Sigmoid colon (tissue), 7 donors: ENCODE results near the gene ANKZF1. TPM values are rescaled to one million over a fixed set of nuclear protein-coding genes. Genes with fewer than 3 reads are reported as not detected.

ENCODE experiments used
- DNase-seq: peaks from one replicate; pipeline ENCODE4 v3.0.0-alpha.2; 2019
- H3K27ac ChIP-seq, 4 donors: fragments of 200-600 bp; sonication (generic); one replicate each; pipeline ENCODE4 v1.5.1; 2016 to 2019; ENCODE audit warnings: mild to moderate bottlenecking in 1 of 4
- H3K27me3 ChIP-seq, 3 donors: fragments of 200-600 bp; sonication (generic); one replicate each; pipeline ENCODE4 v1.5.1; 2019; ENCODE audit warnings: mild to moderate bottlenecking in 1 of 3
- H3K36me3 ChIP-seq, 4 donors: fragments of 200-600 bp; sonication (generic); one replicate each; pipeline ENCODE4 v1.5.1; 2016 to 2019
- H3K4me1 ChIP-seq, 4 donors: fragments of 200-600 bp; sonication (generic); one replicate each; pipeline ENCODE4 v1.5.1; 2017 to 2019
- H3K4me3 ChIP-seq, 4 donors: fragments of 200-600 bp; sonication (generic); one replicate each; pipeline ENCODE4 v1.5.1; 2017 to 2019; ENCODE audit warnings: mild to moderate bottlenecking in 2 of 4, moderate library complexity in 1 of 4
- H3K9me3 ChIP-seq, 4 donors: fragments of 200-600 bp in 3 of 4; sonication (generic) in 3 of 4; one replicate each; pipeline versions ENCODE4 v1.5.1 to v1.6.1; 2013 to 2019
- CTCF ChIP-seq, 4 experiments: fragments of 450-650 bp in 3 of 4; fragments of 200-600 bp in 1 of 4; IDR thresholded peaks; one replicate each; pipeline ENCODE4 v1.5.1; 2016 to 2019; ENCODE audit warnings: antibody characterized with exemption in 4 of 4, mild to moderate bottlenecking in 3 of 4, moderate library complexity in 2 of 4
- EP300 ChIP-seq, 4 donors: sonication (generic); formaldehyde crosslinking; IDR thresholded peaks; one replicate each; pipeline ENCODE4 v1.6.1; 2017; ENCODE audit warnings: antibody characterized with exemption in 4 of 4
- POLR2A ChIP-seq, 2 donors: fragments of 450-650 bp; IDR thresholded peaks; one replicate each; pipeline ENCODE4 v1.6.1; 2016; ENCODE audit warnings: antibody characterized with exemption in 2 of 2, mild to moderate bottlenecking in 2 of 2, moderate library complexity in 2 of 2
- POLR2AphosphoS5 ChIP-seq, 4 donors: sonication (generic); formaldehyde crosslinking; IDR thresholded peaks; one replicate each; pipeline ENCODE4 v1.6.1; 2017; ENCODE audit warnings: antibody characterized with exemption in 4 of 4
- WGBS, 2 donors: extraction: QIAGEN DNeasy Blood & Tissue Kit; methylation state at CpG; one replicate each; pipeline ENCODE4 v1.1.7; 2013; 5-methylcytosine and 5-hydroxymethylcytosine counted together
- intact Hi-C: fragments of 100-400 bp; cut with DNase I; formaldehyde crosslinking; loops from one replicate; pipeline ENCODE4 v1.15.1; 2023
- polyA plus RNA-seq, 3 donors: library from polyadenylated mRNA; stranded (reverse); fragments of 200-250 nt; gene quantifications; one replicate each; pipeline ENCODE4 v1.2.3, GENCODE V29; 2013
- total RNA-seq, 4 donors: library from RNA; depleted of rRNA; stranded (reverse); fragments of >200 nt; gene quantifications; one replicate each; pipeline ENCODE4 v1.1.0, GENCODE V29; 2016
- donor health status: healthy with polysubstance abuse.
- donor health status: Bipolar disorder and iron deficiency.
- donor health status: healthy.

Gene ANKZF1
- total and polyA plus RNA-seq, 7 donors = 9.0 to 52.6 (median 36.9) TPM

- no peak for DNase-seq
- Histone ChIP-seq H3K27me3 (no peaks in the 10 kb centered on the region), H3K36me3 (peaks cover 0 to 32% (median 8%) of the 10 kb centered on the region in 4 donors), H3K4me1 (peaks cover 0 to 51% (median 49%) of the 10 kb centered on the region in 4 donors), H3K4me3 (peak overlapping the region; percentile 62 to 89 (median 74)), H3K27ac (peak overlapping the region; percentile 87 to 97 (median 92)), H3K9me3 (no peaks in the 10 kb centered on the region)
- no peak for TF ChIP-seq CTCF (IDR thresholded peaks at IDR 0.05)
- TF ChIP-seq EP300 (IDR thresholded peaks at IDR 0.05) = no peak
- TF ChIP-seq POLR2A (IDR thresholded peaks at IDR 0.05) = no peak
- TF ChIP-seq POLR2AphosphoS5 (IDR thresholded peaks at IDR 0.05) = no peak
- WGBS, 2 donors = 5 to 14% methylated on average over 10 of the region's 10 CpGs
- intact Hi-C loops = loop anchor here (2.0 kb wide), 1 partner anchor 15 kb away; no protein-coding TSS in a partner anchor
These were observed 16.3 kb downstream of the ANKZF1 start for GRCh38 chr2:219245899-219246230.

GRCh38 chr2:219246559-219246958 lies 17.0 kb downstream of the ANKZF1 start:
- Histone ChIP-seq H3K27me3 (no peaks in the 10 kb centered on the region), H3K4me3 (no peak overlapping the region), H3K4me1 (peaks cover 0 to 53% (median 53%) of the 10 kb centered on the region in 4 donors), H3K27ac (peak overlapping the region; percentile 87 to 97 (median 92)), H3K9me3 (no peaks in the 10 kb centered on the region), H3K36me3 (peaks cover 0 to 39% (median 8%) of the 10 kb centered on the region in 4 donors)
- TF ChIP-seq EP300 (IDR thresholded peaks at IDR 0.05) (no peak), POLR2A (IDR thresholded peaks at IDR 0.05) (no peak), CTCF (IDR thresholded peaks at IDR 0.05) (no peak), POLR2AphosphoS5 (IDR thresholded peaks at IDR 0.05) (no peak)
- WGBS, 2 donors = 94% methylated on average over 10 of the region's 10 CpGs
- no peak for DNase-seq
- intact Hi-C loops = no loop called here

- TF ChIP-seq POLR2AphosphoS5 (IDR thresholded peaks at IDR 0.05) (no peak), POLR2A (IDR thresholded peaks at IDR 0.05) (no peak), CTCF (IDR thresholded peaks at IDR 0.05) (no peak), EP300 (IDR thresholded peaks at IDR 0.05) (no peak)
- WGBS, 2 donors = 72 to 86% methylated on average over 17 of the region's 17 CpGs
- intact Hi-C loops = no loop called here
- Histone ChIP-seq H3K27ac (peak overlapping the region; percentile 79 to 87 (median 82)), H3K9me3 (no peaks in the 10 kb centered on the region), H3K27me3 (no peaks in the 10 kb centered on the region), H3K4me3 (no peak overlapping the region), H3K36me3 (peaks cover 0 to 40% (median 8%) of the 10 kb centered on the region in 4 donors), H3K4me1 (peaks cover 0 to 67% (median 65%) of the 10 kb centered on the region in 4 donors)
- no peak for DNase-seq
These were observed 18.4 kb downstream of the ANKZF1 start for GRCh38 chr2:219247678-219248642.

- Histone ChIP-seq H3K27ac (peak overlapping the region; percentile 79 to 87 (median 82)), H3K36me3 (peaks cover 0 to 40% (median 8%) of the 10 kb centered on the region in 4 donors), H3K27me3 (no peaks in the 10 kb centered on the region), H3K4me3 (no peak overlapping the region), H3K4me1 (peaks cover 0 to 72% (median 69%) of the 10 kb centered on the region in 4 donors), H3K9me3 (no peaks in the 10 kb centered on the region)
- WGBS, 2 donors = 23 to 63% methylated on average over 2 of the region's 2 CpGs
- intact Hi-C loops = no loop called here
- TF ChIP-seq CTCF (IDR thresholded peaks at IDR 0.05) (no peak), POLR2A (IDR thresholded peaks at IDR 0.05) (no peak), POLR2AphosphoS5 (IDR thresholded peaks at IDR 0.05) (no peak), EP300 (IDR thresholded peaks at IDR 0.05) (no peak)
- DNase-seq = no peak
These were observed 19.2 kb downstream of the ANKZF1 start for GRCh38 chr2:219248845-219249202.
